ENCODE results near the gene PRL. TPM values are rescaled to one million over a fixed set of nuclear protein-coding genes. Genes with fewer than 3 reads are reported as not detected.

The PRL gene
- total RNA-seq, 1 experiment from 2014 or later: not detected

DNA sequence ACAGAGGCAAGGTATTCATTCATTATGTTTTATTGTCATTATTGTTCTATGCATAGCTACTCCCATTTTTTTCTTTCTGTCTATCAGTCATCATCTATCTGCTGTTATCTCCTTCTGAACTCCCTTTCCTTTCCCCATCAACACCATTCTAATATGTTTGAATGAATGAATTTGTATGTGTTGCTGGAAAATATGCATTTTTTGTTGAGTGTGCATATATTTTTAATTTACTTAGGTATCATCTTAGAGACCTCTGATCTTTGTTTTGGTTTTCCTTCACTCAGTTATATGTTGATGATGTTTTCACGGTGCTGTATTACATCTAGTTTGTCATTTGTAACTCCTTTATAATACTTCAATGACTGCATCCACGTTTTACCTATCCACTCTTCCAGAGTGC is 12.1 kb upstream of the PRL start:
- no TSS peak for BruUV-seq (replicated peaks)
- Mint-ChIP-seq H3K4me3 (ENCODE audit: unreplicated experiment) (no peak overlapping the region), H3K36me3 (ENCODE audit: insufficient read depth, unreplicated experiment) (no peaks in the 10 kb centered on the region), H3K27me3 (ENCODE audit: insufficient read depth, unreplicated experiment) (no peaks in the 10 kb centered on the region), H3K27ac (ENCODE audit: low read depth, unreplicated experiment) (no peak overlapping the region), H3K9me3 (ENCODE audit: unreplicated experiment) (peaks cover 22% of the 10 kb centered on the region), H3K4me1 (ENCODE audit: insufficient read depth, unreplicated experiment) (peaks cover 2% of the 10 kb centered on the region)
- CTCF ChIA-PET: no interaction called here
- POLR2A ChIA-PET: no interaction called here
- intact Hi-C loops (cut with micrococcal nuclease): no loop called here
- no peak for DNase-seq (ENCODE audit: unreplicated experiment)
- TF ChIP-seq, protein P1, sequence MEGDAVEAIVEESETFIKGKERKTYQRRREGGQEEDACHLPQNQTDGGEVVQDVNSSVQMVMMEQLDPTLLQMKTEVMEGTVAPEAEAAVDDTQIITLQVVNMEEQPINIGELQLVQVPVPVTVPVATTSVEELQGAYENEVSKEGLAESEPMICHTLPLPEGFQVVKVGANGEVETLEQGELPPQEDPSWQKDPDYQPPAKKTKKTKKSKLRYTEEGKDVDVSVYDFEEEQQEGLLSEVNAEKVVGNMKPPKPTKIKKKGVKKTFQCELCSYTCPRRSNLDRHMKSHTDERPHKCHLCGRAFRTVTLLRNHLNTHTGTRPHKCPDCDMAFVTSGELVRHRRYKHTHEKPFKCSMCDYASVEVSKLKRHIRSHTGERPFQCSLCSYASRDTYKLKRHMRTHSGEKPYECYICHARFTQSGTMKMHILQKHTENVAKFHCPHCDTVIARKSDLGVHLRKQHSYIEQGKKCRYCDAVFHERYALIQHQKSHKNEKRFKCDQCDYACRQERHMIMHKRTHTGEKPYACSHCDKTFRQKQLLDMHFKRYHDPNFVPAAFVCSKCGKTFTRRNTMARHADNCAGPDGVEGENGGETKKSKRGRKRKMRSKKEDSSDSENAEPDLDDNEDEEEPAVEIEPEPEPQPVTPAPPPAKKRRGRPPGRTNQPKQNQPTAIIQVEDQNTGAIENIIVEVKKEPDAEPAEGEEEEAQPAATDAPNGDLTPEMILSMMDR (IDR thresholded peaks at IDR 0.05; ENCODE audit: unreplicated experiment): no peak

DNA sequence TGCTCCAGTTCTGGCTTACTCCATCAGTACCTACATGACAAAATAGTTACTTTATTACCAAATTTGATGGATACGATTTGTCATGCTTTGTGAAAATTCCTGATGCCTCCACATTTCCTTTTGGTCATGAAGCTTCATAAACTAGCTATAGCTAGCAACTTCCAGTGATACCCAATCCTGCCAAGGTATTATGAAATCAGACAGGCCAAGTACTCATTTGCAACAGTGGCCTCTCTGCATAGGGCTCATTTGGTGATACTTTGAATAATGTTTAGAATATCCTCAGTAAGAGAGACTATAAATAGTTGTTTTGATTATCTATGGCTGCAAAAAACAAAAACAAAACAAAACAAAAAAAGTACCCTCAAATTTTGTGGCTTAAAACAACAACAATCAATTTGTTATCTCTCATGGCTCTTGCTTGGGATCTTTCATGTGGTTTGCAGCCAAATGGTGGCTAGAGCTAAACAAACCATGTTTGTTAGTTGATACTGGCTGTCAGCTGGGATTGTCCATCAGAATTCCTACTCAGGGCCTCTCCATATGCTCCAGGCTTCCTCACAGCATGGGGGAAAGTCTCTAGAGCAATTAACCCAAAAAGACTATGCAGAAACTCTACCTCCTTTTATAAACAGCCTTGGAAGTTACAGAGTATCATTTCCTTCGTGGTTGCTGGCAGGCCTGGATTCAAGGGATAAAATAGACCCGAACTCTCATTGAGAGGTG is 10.1 kb upstream of the PRL start:
- Mint-ChIP-seq H3K27me3 (ENCODE audit: insufficient read depth, unreplicated experiment) (no peaks in the 10 kb centered on the region), H3K36me3 (ENCODE audit: insufficient read depth, unreplicated experiment) (no peaks in the 10 kb centered on the region), H3K9me3 (ENCODE audit: unreplicated experiment) (peaks cover 14% of the 10 kb centered on the region), H3K27ac (ENCODE audit: low read depth, unreplicated experiment) (no peak overlapping the region), H3K4me3 (ENCODE audit: unreplicated experiment) (no peak overlapping the region), H3K4me1 (ENCODE audit: insufficient read depth, unreplicated experiment) (peaks cover 13% of the 10 kb centered on the region)
- intact Hi-C loops (cut with micrococcal nuclease): no loop called here
- no TSS peak for BruUV-seq (replicated peaks)
- TF ChIP-seq, protein P1 (IDR thresholded peaks at IDR 0.05; ENCODE audit: unreplicated experiment): no peak
- POLR2A ChIA-PET: no interaction called here
- peak; percentile 3 for DNase-seq (ENCODE audit: unreplicated experiment)
- CTCF ChIA-PET: no interaction called here

DNA sequence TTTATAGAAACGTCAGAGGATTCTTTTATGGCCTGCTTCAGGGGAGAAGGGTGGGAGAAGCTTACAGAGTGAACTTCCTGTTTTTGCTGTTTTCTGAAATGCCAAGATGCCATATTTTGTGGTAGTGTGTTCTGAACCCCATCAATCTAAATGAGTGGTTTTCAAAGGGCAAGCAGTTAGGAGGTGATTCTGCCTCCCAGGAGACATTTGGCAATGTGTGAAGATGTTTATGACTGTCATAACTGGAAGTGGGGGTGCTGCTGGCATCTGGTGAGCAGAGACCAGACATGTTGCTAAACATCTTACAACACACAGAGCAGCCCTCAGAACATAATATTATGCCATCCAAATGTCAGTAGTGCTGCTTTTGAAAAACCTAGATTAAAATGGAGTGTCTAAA is 6.0 kb upstream of the PRL start:
- CTCF ChIA-PET: no interaction called here

DNA sequence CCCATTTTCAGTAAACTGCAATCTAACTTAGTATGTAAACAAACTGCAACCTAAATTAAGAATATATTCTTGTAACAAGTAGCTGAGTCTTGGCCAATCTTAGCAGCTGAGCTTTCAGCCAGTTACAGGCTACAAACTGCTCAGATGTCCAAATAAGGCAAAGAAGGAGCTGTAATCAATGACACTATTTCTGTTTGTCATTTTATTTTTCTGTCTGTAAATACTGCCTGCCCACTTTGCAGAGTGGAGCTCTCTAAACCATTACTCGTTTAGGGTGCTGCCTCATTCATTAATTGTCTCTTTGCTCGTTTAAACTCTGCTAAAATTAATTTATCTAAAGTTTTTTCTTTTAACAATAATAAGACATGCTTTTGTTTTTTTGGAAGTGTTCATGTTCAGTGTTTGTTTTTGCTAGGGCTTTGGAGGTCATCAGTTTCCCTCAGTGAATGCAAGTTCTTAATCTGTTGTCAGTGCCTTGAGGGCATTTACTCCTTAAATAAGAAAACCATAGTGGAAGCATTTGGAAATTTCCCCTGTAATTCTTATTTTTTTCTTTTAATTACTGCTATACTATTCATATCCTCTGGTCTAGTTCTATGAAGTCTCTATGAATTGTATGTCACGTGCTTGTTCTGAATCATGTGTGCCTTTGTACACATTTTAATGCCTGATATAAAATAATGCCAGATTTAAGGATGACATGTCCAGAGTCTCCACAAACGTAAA is 3.6 kb upstream of the PRL start:
- DNase-seq (ENCODE audit: unreplicated experiment): no peak
- CTCF ChIA-PET: no interaction called here
- H3K4me3 Mint-ChIP-seq (ENCODE audit: unreplicated experiment): no peak overlapping the region
- H3K9me3 Mint-ChIP-seq (ENCODE audit: unreplicated experiment): no peaks in the 10 kb centered on the region
- TF ChIP-seq, protein P1 (IDR thresholded peaks at IDR 0.05; ENCODE audit: unreplicated experiment): no peak
- no peaks in the 10 kb centered on the region for H3K36me3 Mint-ChIP-seq (ENCODE audit: insufficient read depth, unreplicated experiment)
- no TSS peak for BruUV-seq (replicated peaks)
- POLR2A ChIA-PET: interaction anchor here (0.7 kb wide), 1 partner anchor 13 kb away, joined by 3 read pairs; no protein-coding TSS in a partner anchor
- intact Hi-C loops (cut with micrococcal nuclease): no loop called here
- H3K27ac Mint-ChIP-seq (ENCODE audit: low read depth, unreplicated experiment): no peak overlapping the region
- H3K27me3 Mint-ChIP-seq (ENCODE audit: insufficient read depth, unreplicated experiment): no peaks in the 10 kb centered on the region
- H3K4me1 Mint-ChIP-seq (ENCODE audit: insufficient read depth, unreplicated experiment): peaks cover 20% of the 10 kb centered on the region

More for the DNA sequence above, 6.0 kb upstream of the PRL start:
- TF ChIP-seq, protein P1 (IDR thresholded peaks at IDR 0.05; ENCODE audit: unreplicated experiment): no peak
- H3K4me1 Mint-ChIP-seq (ENCODE audit: insufficient read depth, unreplicated experiment): peaks cover 20% of the 10 kb centered on the region
- no TSS peak for BruUV-seq (replicated peaks)
- no peaks in the 10 kb centered on the region for H3K9me3 Mint-ChIP-seq (ENCODE audit: unreplicated experiment)
- no peak overlapping the region for H3K27ac Mint-ChIP-seq (ENCODE audit: low read depth, unreplicated experiment)
- peak; percentile 42 for DNase-seq (ENCODE audit: unreplicated experiment)
- H3K4me3 Mint-ChIP-seq (ENCODE audit: unreplicated experiment): no peak overlapping the region
- intact Hi-C loops (cut with micrococcal nuclease): no loop called here
- H3K36me3 Mint-ChIP-seq (ENCODE audit: insufficient read depth, unreplicated experiment): no peaks in the 10 kb centered on the region
- POLR2A ChIA-PET: no interaction called here
- no peaks in the 10 kb centered on the region for H3K27me3 Mint-ChIP-seq (ENCODE audit: insufficient read depth, unreplicated experiment)
